Peyer's patch (tissue), 4 donors: ENCODE data around the gene OBSCN.

Experiments used
- POLR2A ChIP-seq, 2 donors: fragments of 450-650 bp; IDR thresholded peaks; one replicate each; pipeline ENCODE4 v1.5.1; 2017; ENCODE audit warnings: antibody characterized with exemption in 2 of 2, mild to moderate bottlenecking in 2 of 2, moderate library complexity in 2 of 2
- TF ChIP-seq, protein P1 (sequence below), 6 experiments: fragments of 450-650 bp in 4 of 6; fragments of 200-600 bp in 2 of 6; sonication (generic) in 1 of 6; IDR thresholded peaks; one replicate each; pipeline ENCODE4 v1.5.1; 2017 to 2019; ENCODE audit warnings: antibody characterized with exemption in 6 of 6, mild to moderate bottlenecking in 3 of 6, moderate library complexity in 1 of 6

DNA sequence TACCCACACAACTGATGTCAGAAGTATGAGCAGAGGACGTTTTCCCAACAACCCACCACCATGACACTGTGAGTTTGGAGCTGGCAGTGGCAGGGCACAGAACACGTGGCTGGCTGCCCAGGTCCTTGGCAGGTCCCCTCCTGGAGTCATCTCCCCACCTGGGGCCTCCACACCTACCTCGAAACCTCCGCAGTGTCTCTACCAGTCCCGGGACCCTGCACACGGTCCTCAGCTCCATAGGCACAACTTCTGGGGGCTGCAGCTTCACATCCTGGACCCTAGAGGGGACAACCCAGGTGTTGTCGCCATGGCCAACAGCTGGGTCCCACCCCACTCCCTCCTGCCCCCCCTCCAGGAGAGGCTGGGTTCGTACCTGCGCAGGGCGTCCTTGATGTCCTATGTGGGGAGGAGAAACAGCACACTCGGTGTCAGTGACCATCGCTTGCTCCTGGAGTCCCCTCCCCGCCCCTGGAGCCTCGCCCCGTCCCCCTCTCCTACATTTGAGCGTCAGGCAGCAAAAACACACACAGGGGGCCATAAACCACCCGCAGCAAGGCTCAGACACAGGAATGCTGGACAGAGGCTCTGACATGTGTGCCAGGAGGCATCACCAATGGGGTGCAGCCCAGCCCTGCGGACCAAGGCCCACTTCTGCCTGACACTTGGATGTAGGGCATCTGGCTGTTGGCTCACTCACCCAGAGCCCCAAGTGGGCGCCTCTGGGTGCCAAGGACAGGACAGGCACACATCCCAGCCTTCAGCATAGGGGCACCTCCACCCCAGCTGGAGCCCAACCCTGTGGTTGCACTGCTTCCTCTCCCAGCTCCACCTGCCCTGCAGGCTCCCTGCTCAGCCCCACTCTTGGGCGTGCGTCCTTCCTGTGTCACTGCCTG, 189.2 kb downstream of the OBSCN start:
- TF ChIP-seq, protein P1, sequence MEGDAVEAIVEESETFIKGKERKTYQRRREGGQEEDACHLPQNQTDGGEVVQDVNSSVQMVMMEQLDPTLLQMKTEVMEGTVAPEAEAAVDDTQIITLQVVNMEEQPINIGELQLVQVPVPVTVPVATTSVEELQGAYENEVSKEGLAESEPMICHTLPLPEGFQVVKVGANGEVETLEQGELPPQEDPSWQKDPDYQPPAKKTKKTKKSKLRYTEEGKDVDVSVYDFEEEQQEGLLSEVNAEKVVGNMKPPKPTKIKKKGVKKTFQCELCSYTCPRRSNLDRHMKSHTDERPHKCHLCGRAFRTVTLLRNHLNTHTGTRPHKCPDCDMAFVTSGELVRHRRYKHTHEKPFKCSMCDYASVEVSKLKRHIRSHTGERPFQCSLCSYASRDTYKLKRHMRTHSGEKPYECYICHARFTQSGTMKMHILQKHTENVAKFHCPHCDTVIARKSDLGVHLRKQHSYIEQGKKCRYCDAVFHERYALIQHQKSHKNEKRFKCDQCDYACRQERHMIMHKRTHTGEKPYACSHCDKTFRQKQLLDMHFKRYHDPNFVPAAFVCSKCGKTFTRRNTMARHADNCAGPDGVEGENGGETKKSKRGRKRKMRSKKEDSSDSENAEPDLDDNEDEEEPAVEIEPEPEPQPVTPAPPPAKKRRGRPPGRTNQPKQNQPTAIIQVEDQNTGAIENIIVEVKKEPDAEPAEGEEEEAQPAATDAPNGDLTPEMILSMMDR (IDR thresholded peaks at IDR 0.05), result no peak
- TF ChIP-seq POLR2A (IDR thresholded peaks at IDR 0.05), result no peak
